Neural progenitor cell (in vitro differentiated cells): ENCODE data around the gene CYB561. TPM values are rescaled to one million over a fixed set of nuclear protein-coding genes. Genes with fewer than 3 reads are reported as not detected.
A peak's percentile ranks its signal among the peaks of the same experiment; 100 is the strongest.

Source experiments
- DNase-seq: peaks from one replicate; pipeline ENCODE4 v3.0.0-alpha.2; 2016; ENCODE audit warnings: low spot score
- H2AFZ ChIP-seq: fragments of 200-600 bp; sonication (generic); replicated peaks from 2 replicates; pipeline ENCODE4 v1.6.1; 2016; ENCODE audit warnings: antibody characterized with exemption
- H3F3A ChIP-seq: fragments of 200-600 bp; sonication (generic); 2 replicates; pipeline ENCODE4 v1.6.1; 2016; ENCODE audit warnings: antibody characterized with exemption, low read depth
- H3K27ac ChIP-seq: fragments of 200-600 bp; sonication (generic); 2 replicates; pipeline ENCODE4 v1.5.1; 2016; ENCODE audit warnings: mild to moderate bottlenecking
- H3K27me3 ChIP-seq: fragments of 200-600 bp; sonication (generic); 2 replicates; pipeline ENCODE4 v1.6.1; 2016; ENCODE audit warnings: mild to moderate bottlenecking, moderate library complexity
- H3K36me3 ChIP-seq: fragments of 200-600 bp; sonication (generic); 2 replicates; pipeline ENCODE4 v1.5.1; 2016
- H3K4me1 ChIP-seq: fragments of 200-600 bp; sonication (generic); 2 replicates; pipeline ENCODE4 v1.6.1; 2016; ENCODE audit warnings: mixed run types
- H3K4me2 ChIP-seq: fragments of 200-600 bp; sonication (generic); 2 replicates; pipeline ENCODE4 v1.6.1; 2016
- H3K4me3 ChIP-seq: fragments of 200-600 bp; sonication (generic); 2 replicates; pipeline ENCODE4 v1.5.1; 2016
- H3K79me2 ChIP-seq: fragments of 200-600 bp; sonication (generic); 2 replicates; pipeline ENCODE4 v1.6.1; 2016; ENCODE audit warnings: low read depth
- H3K9ac ChIP-seq: fragments of 200-600 bp; sonication (generic); 2 replicates; pipeline ENCODE4 v1.6.1; 2016
- H3K9me3 ChIP-seq: fragments of 200-600 bp; sonication (generic); 2 replicates; pipeline ENCODE4 v1.5.1; 2016; ENCODE audit warnings: low read depth
- H4K20me1 ChIP-seq: fragments of 200-600 bp; sonication (generic); 2 replicates; pipeline ENCODE4 v1.6.1; 2016; ENCODE audit warnings: low read depth
- H3K27ac Mint-ChIP-seq: 3 replicates; pipeline ENCODE4 v1.8.0; 2021; ENCODE audit warnings: mixed read lengths
- H3K27me3 Mint-ChIP-seq: 2 replicates; pipeline ENCODE4 v1.8.0; 2022; ENCODE audit warnings: low read depth, mild to moderate bottlenecking, inconsistent platforms, moderate library complexity, mixed read lengths; ENCODE audit not compliant: insufficient read depth
- H3K36me3 Mint-ChIP-seq: 3 replicates; pipeline ENCODE4 v1.8.0; 2021; ENCODE audit warnings: mixed read lengths
- H3K4me1 Mint-ChIP-seq: 3 replicates; pipeline ENCODE4 v1.8.0; 2021; ENCODE audit warnings: mixed read lengths
- H3K4me3 Mint-ChIP-seq: 3 replicates; pipeline ENCODE4 v1.8.0; 2021; ENCODE audit warnings: mild to moderate bottlenecking, moderate library complexity, mixed read lengths
- H3K9me3 Mint-ChIP-seq: 3 replicates; pipeline ENCODE4 v1.8.0; 2020; ENCODE audit warnings: mixed read lengths
- CTCF ChIP-seq: fragments of 200-600 bp; sonication (generic); IDR thresholded peaks from 2 replicates; pipeline ENCODE4 v1.5.1; 2017; ENCODE audit warnings: antibody characterized with exemption, mild to moderate bottlenecking
- EZH2 ChIP-seq: fragments of 200-600 bp; sonication (generic); IDR thresholded peaks from 2 replicates; pipeline ENCODE4 v1.6.1; 2017; ENCODE audit warnings: antibody characterized with exemption, mild to moderate bottlenecking, moderate library complexity
- EZH2phosphoT487 ChIP-seq: fragments of 200-600 bp; sonication (generic); IDR thresholded peaks from 2 replicates; pipeline ENCODE4 v1.6.1; 2017; ENCODE audit warnings: antibody characterized with exemption
- total RNA-seq: library from RNA; depleted of rRNA; stranded (reverse); fragments of >200 nt; gene quantifications from 2 replicates; pipeline ENCODE4 v1.2.3, GENCODE V29; 2015; ENCODE audit warnings: low replicate concordance

CYB561 gene
- total RNA-seq, 1 donor from 2014 or later, result 4.2 TPM

- no peaks in the 10 kb centered on the region for H3K36me3 ChIP-seq
- Mint-ChIP-seq H3K9me3 (no peaks in the 10 kb centered on the region), H3K36me3 (peaks cover 4% of the 10 kb centered on the region), H3K4me1 (peaks cover 16% of the 10 kb centered on the region), H3K4me3 (no peak overlapping the region), H3K27ac (no peak overlapping the region), H3K27me3 (no peaks in the 10 kb centered on the region)
- no peak overlapping the region for H3K4me2 ChIP-seq
- H3K79me2 ChIP-seq, result no peaks in the 10 kb centered on the region
- H4K20me1 ChIP-seq, result no peaks in the 10 kb centered on the region
- DNase-seq, result no peak
- H3K9ac ChIP-seq, result no peak overlapping the region
- no peaks in the 10 kb centered on the region for H3K9me3 ChIP-seq
- H3K4me1 ChIP-seq, result no peaks in the 10 kb centered on the region
- no peaks in the 10 kb centered on the region for H3F3A ChIP-seq
- TF ChIP-seq CTCF (no peak), EZH2 (no peak), EZH2phosphoT487 (no peak)
- H3K27ac ChIP-seq, result no peak overlapping the region
- H2AFZ ChIP-seq, result no peak overlapping the region
- no peak overlapping the region for H3K4me3 ChIP-seq
- H3K27me3 ChIP-seq, result no peaks in the 10 kb centered on the region
Observed at GRCh38 chr17:63429766-63430165, 16.3 kb downstream of the CYB561 start.

DNA sequence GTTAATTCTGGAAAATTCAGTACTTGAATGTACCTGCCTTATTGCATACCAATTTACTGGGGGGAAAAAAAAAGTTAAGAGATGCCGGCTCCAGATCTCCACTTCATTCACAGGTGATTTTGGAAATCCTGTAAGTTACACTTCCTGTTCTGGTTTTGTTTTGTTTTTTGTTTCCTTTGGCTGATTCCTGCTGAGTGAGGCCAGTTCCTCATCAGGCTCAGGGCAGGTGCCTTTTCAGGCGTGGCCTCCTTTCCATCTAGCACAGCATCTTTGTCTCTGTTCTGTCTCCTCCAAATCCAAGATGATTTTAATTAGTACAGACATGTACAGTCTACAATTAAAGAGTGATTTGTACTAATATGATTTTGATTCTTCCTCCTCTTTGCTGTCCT lies 19.2 kb downstream of the CYB561 start:
- H3K79me2 ChIP-seq, result no peaks in the 10 kb centered on the region
- no peaks in the 10 kb centered on the region for H3K9me3 ChIP-seq
- no peak overlapping the region for H3K4me2 ChIP-seq
- DNase-seq, result no peak
- no peaks in the 10 kb centered on the region for H3K27me3 ChIP-seq
- no peak overlapping the region for H2AFZ ChIP-seq
- no peaks in the 10 kb centered on the region for H3F3A ChIP-seq
- peaks cover 2% of the 10 kb centered on the region for H3K36me3 Mint-ChIP-seq
- no peak overlapping the region for H3K4me3 ChIP-seq
- no peaks in the 10 kb centered on the region for H4K20me1 ChIP-seq
- H3K9me3 Mint-ChIP-seq, result no peaks in the 10 kb centered on the region
- H3K27ac ChIP-seq, result no peak overlapping the region
- H3K4me1 Mint-ChIP-seq, result peaks cover 15% of the 10 kb centered on the region
- no peaks in the 10 kb centered on the region for H3K27me3 Mint-ChIP-seq
- TF ChIP-seq CTCF (no peak), EZH2phosphoT487 (no peak), EZH2 (no peak)
- no peaks in the 10 kb centered on the region for H3K36me3 ChIP-seq
- H3K9ac ChIP-seq, result no peak overlapping the region
- H3K4me3 Mint-ChIP-seq, result no peak overlapping the region
- H3K27ac Mint-ChIP-seq, result no peak overlapping the region
- peaks cover 5% of the 10 kb centered on the region for H3K4me1 ChIP-seq

- no peaks in the 10 kb centered on the region for H4K20me1 ChIP-seq
- H3K4me3 ChIP-seq, result no peak overlapping the region
- Mint-ChIP-seq H3K27ac (no peak overlapping the region), H3K4me3 (no peak overlapping the region), H3K27me3 (no peaks in the 10 kb centered on the region), H3K9me3 (no peaks in the 10 kb centered on the region), H3K36me3 (peaks cover 5% of the 10 kb centered on the region), H3K4me1 (peaks cover 12% of the 10 kb centered on the region)
- H3K4me2 ChIP-seq, result no peak overlapping the region
- H3K36me3 ChIP-seq, result no peaks in the 10 kb centered on the region
- no peak overlapping the region for H2AFZ ChIP-seq
- no peaks in the 10 kb centered on the region for H3F3A ChIP-seq
- no peaks in the 10 kb centered on the region for H3K79me2 ChIP-seq
- H3K9me3 ChIP-seq, result no peaks in the 10 kb centered on the region
- H3K9ac ChIP-seq, result no peak overlapping the region
- peaks cover 5% of the 10 kb centered on the region for H3K4me1 ChIP-seq
- TF ChIP-seq EZH2phosphoT487, result no peak
- no peak for DNase-seq
- H3K27me3 ChIP-seq, result no peaks in the 10 kb centered on the region
- H3K27ac ChIP-seq, result no peak overlapping the region
Observed at GRCh38 chr17:63426041-63426916, 19.8 kb downstream of the CYB561 start.

- no peak overlapping the region for H3K4me2 ChIP-seq
- no peaks in the 10 kb centered on the region for H3K36me3 ChIP-seq
- H3K9ac ChIP-seq, result no peak overlapping the region
- no peaks in the 10 kb centered on the region for H3K9me3 ChIP-seq
- peak; percentile 92 for TF ChIP-seq CTCF
- TF ChIP-seq EZH2, result no peak
- no peak overlapping the region for H3K27ac Mint-ChIP-seq
- no peak overlapping the region for H2AFZ ChIP-seq
- no peaks in the 10 kb centered on the region for H3K27me3 Mint-ChIP-seq
- no peaks in the 10 kb centered on the region for H4K20me1 ChIP-seq
- H3K4me3 ChIP-seq, result no peak overlapping the region
- peaks cover 10% of the 10 kb centered on the region for H3K4me1 Mint-ChIP-seq
- no peaks in the 10 kb centered on the region for H3F3A ChIP-seq
- no peak overlapping the region for H3K4me3 Mint-ChIP-seq
- no peaks in the 10 kb centered on the region for H3K27me3 ChIP-seq
- DNase-seq, result peak; percentile 90
- H3K36me3 Mint-ChIP-seq, result peaks cover 8% of the 10 kb centered on the region
- no peaks in the 10 kb centered on the region for H3K9me3 Mint-ChIP-seq
- no peak overlapping the region for H3K27ac ChIP-seq
- peaks cover 5% of the 10 kb centered on the region for H3K4me1 ChIP-seq
- H3K79me2 ChIP-seq, result no peaks in the 10 kb centered on the region
Observed at GRCh38 chr17:63425483-63425882, 20.6 kb downstream of the CYB561 start.
